SH-SY5Y (cell line): ENCODE measurements around the gene FADS3.

Source experiments
- GATA2 ChIP-seq: IDR thresholded peaks from 2 replicates; pipeline ENCODE4 v1.6.1; 2011; ENCODE audit warnings: mild to moderate bottlenecking, low read depth, low read length
- GATA3 ChIP-seq: IDR thresholded peaks from 2 replicates; pipeline ENCODE4 v1.6.1; 2011; ENCODE audit warnings: low read depth, mild to moderate bottlenecking, low read length, moderate library complexity

DNA sequence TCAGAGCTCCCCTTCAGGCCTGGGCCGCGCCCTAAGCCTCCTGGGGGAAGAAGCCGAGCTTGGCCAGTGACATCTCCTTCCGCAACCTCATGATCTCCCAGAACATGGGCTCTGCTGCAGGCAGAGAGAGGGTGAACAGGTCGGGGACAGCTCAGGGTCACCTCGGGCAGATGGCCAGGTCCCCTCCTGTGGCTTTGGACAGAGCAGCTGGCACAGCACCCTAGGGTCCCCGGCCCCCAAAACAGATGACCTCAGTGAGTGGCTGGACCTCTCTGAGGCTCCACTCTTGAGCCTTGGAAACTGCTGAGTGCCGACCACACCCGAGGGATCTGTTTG is 6.9 kb upstream of the FADS3 start:
- TF ChIP-seq GATA2 (no peak), GATA3 (no peak)
